Stimulated activated CD4-positive, alpha-beta T cell treated with anti-CD3 and anti-CD28 coated beads, Interleukin-2, amount 100 ng/mL, for 48 hours (primary cell): ENCODE results near the gene CFHR4.
"Not testable (repeated sequence)": the region's sequence is repeated elsewhere in the genome, so short reads cannot be mapped to it uniquely, and the experiment has no call there.

Experiments
- DNase-seq, 2 donors: peaks; one replicate each; pipeline ENCODE4 v3.0.0-alpha.2; 2020

Gene CFHR4

DNA sequence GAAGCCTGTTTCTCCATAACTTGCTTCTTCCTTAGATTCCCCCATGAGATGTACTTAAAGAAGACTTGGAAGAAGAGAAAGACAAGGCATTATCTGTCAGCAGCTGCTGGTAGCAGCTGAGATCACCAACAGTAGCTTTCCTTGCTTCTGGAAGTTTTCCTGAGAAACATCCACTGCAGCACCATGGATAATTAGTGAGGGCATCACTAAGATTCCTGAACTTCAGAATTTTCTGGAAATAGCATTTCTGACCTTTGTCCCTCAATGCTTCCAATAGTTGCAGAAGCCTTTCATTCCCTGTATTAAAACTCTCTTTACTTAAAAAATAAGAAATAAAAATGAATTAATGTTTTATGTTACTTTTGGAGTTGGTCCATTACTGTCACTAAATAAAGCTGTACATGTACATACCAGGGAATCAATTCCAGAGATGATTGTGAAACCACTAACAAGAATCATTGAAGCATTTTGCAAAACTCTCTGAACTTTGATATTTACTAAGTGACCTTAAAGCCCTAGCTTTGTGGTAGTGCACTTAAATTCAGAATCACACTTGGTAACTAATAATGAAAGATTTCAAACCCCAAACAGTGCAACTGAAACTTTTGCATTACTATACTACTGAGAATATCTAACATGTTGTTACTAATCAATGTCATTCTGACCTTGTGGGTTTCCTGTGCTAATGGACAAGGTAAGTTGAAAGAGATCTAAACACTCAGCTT, at the start of gene CFHR4:
Gene CFHR4 (plus strand): TSS at position 538 of the 725 bp plus-strand sequence. CDS start 99 bp downstream, at position 637.
- no peak for DNase-seq

DNA sequence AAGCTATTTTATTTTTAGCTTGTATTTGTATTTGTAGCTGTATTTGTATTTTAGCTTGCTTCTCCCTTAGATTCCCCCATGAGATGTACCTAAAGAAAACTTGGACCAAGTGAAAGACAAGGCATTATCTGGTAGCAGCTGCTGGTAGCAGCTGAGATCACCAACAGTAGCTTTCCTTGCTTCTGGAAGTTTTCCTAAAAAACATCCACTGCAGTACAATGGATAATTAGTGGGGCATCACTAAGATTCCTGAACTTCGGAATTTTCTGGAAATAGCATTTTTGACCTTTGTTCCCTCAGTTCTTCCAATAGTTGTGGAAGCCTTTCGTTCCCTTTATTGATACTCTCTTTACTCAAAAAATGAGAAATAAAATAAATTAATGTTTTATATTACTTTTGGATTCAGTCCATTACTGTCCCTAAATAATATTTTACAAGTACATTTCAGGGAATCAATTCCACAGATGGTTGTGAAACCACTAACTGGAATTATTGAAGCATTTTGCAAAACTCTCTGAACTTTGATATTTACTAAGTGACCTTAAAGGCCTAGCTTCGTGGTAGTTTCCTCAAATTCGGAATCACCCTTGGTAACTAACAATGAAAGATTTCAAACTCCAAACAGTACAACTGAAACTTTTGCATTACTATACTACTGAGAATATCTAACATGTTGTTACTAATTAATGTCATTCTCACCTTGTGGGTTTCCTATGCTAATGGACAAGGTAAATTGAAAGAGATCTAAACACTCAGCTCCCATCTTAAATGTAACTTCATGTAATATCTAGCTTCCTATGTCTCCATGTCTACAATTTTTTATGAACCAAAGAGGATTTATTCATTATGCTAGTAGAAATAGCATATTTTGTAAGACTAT, 38.0 kb upstream of the CFHR4 start:
- not testable (repeated sequence) for DNase-seq

DNA sequence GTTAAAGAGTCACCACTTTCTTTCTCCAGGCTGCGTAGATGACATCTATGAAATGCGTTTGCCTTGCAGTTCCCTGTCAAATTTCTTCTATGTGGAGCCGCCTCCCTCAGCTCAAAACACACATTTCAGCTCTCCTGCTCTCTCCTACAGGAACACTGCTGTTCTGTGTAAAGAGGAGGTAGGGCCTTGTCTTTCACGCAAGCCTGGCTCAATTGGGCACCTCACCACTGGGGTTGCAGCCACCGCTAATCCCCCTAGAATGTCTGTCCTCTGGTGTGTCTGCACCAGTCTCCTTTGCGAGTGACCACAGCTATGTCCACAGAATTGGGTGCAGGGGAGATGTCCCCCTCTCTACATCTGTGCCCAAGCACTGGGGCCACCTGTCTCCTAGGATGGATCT, 31.8 kb upstream of the CFHR4 start:
- no peak for DNase-seq

DNA sequence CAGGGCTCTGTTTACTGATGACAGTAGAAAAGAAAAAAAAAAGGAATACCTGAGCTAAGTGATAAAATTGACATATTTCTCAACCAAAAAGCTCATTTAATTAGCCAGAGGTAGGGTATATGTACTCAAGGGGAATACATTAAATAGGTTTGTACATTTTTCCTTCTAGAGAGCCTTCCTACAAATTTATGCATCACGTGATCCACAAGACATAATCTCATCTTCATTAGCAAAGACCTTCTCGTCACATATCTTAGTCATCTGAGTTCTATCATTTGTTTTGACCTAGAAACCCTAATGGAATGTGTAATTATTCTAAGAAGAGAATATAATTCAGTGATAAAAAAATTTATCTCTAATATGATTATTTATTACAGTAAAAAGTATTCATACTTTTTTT, 30.7 kb upstream of the CFHR4 start:
- no peak for DNase-seq

DNA sequence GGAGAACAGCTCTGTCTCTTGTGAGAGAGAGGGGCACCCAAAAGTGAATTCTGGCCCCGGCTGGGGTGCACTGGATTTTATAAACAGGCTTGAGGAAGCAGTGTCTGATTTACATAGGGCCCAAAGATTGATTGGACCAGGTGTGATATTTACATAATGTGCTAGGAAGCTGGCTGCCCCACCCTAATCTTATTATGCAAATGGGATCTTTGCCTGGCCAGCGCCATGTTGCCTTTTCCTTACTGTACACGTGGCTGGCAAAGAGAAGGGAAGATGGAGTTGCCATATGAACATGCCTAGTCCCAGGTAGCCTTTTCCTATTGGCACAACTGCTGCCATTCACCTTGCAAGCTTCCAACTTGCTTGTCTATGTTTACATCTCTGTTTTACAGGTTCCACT, 29.0 kb upstream of the CFHR4 start:
- DNase-seq: no peak

DNA sequence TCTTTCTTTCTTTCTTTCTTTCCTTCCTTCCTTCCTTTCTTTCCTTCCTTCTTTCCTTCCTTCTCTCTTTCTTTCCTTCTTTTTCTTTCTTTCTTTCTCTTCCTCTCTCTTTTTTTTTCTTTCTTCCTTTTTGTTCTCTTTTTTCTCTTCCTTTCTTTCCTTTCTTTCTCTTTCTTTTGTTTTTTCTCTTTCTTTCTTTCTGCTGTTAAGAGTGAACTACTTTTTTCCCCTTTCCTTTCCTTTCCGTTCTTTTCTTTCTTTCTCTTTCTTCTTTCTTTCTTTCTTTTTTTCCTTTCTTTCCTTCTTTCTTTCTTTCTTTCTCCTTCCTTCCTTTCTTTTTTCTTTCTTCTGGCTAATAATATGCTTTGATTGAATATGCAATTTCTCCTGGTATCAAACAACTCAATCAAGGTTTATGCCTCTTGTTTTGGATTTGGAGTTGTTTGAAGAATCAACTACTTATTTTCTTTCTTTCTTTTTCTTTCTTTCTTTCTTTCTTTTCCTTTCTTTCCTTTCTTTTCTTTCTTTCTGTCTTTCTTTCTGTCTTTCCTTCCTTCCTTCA, 27.4 kb upstream of the CFHR4 start:
- DNase-seq: no peak

DNA sequence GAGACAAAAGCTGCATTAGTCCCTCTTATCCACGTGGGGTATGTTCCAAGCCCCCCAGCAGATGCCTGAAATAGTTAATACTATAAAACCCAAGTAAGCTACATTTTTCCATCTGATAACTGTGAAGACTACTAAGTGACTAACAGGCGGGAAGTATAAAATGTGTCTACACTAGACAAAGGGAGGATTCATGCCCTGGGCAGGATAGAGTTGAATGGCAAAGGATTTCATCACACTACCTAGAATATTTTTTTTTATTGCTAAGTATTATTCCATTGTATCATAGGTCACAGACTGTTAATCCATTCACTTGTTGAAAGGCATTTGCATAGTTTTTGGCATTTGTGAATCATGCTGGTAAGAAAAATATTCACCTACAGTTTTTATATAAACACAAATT, 26.4 kb upstream of the CFHR4 start:
- no peak for DNase-seq

DNA sequence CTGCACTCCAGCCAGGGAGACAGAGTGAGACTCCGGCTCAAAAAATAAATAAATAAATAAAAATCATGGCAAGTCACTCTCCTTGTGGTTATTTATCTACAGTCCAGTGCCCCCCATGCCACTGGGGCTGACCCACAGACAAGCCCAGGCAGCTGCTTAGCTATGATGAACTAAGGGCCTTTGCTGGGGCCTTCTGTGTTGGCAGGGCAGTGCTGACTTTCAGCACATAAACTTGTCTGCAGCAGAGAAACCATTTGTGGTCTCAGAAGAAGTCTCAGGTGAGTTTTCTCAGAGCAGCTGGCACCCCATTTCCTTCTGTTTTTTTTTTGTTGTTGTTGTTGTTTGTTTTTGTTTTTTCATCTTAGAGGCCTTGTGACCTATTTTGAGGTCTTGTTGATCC, 20.9 kb upstream of the CFHR4 start:
- no peak for DNase-seq

DNA sequence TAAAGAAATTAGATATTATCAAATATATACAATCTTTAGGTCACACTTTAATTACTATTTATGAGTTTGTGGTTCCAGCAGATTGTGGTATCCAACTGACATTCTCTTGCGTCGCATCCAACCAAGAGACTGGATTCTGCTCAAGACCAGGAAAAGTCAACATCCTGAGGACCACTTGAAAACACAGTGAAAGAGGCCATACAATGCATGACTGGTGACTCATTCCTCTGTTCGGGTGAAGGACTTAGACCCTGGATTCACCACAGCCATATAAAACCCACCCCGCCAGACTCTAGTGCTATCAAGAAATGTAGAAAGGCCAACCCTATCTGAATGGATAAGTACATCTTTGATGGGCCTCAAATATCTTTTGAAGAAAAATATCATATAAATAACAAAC, 14.5 kb upstream of the CFHR4 start:
- no peak for DNase-seq

DNA sequence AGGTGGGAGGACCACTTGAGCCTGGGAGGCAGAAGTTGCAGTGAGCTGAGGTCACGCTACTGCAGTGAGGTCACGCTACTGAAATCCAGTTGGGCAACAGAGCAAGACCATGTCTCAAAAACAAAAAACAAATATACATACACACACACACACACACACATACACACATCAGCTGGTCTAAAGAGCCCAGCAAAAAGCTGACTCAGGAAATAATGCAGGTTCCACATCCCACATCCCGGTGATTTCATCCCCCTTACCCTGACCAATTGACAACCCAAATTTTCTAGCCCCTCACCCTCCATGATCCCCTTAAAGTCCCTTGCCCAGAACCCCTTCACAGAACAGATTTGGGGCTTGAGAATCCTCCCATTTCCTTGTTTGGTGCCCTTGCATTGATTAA, 11.9 kb upstream of the CFHR4 start:
- no peak for DNase-seq

DNA sequence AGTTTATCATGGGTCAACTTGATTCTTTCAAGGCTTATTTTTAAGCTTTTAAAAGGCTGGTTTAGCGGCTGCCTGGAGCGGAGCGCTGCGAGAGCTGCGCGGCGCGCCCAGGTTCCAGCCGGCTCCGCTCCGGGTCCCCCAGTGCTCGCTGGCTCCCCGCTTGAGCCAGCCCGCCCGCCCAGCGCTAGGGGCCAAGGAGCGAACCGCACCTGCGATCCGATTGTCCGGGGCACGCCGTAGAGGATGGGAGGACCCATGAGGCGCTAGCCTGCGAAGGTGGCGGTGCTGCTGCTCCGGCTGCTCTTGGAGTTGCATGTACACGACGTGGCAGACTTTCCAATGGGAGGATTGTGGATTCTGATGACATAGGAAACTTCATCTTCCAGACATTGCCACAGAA, 9.9 kb upstream of the CFHR4 start:
- DNase-seq: no peak

DNA sequence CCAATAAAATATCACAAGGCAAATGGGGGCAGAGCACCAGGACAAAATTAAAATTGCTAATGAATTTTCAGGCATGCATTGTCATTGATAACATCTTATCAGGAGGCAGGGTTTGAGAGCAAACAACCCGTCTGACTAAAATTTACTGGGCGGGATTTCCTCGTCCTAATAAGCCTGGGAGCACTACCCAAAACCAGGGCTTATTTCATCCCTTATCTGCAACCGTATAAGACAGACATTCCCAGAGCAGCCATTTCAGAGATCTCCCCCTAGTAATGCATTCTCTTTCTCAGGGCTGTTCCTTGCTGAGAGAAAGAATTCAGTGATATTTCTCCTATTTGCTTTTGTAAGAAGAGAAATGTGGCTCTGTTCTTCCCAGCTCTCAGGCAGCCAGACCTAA, 1.3 kb upstream of the CFHR4 start:
- DNase-seq: not testable (repeated sequence)

DNA sequence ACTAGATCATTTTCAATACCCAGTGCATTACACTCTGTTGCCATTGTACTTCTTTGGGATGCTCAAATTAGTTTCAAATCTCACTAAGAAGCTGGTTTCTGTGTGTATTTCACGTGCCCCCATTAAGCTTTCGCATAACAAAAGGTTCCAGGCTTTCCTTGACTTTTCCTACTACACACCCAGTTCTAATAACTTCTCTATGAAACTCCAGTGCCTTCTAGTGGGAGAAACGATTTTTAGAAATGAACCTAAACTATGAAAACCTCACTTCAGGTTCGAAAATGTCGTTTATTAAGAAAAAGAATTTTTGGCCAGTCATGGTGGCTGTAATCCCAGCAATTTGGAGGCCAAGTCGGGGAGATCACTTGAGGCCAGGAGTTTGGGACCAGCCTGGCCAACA, 2.8 kb downstream of the CFHR4 start:
- DNase-seq: no peak

DNA sequence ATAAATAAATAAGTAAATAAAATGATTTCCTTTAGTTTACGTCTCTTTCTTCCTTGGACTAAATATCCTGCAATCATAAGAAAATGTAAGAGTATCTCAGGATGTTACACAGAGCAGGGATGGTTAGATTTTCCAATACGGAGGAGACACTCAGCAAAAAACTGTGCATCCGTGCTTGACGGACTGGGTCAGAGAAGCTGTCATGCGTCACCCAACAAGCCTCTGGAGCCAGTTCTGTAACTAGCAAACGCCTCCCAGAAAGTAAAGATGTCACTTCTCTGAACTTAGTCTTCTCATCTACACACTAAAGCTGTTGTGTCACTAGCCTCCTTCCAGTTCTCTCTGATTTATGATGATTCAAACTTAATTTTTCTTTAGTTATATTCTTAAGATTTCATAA, 3.4 kb downstream of the CFHR4 start:
- no peak for DNase-seq

DNA sequence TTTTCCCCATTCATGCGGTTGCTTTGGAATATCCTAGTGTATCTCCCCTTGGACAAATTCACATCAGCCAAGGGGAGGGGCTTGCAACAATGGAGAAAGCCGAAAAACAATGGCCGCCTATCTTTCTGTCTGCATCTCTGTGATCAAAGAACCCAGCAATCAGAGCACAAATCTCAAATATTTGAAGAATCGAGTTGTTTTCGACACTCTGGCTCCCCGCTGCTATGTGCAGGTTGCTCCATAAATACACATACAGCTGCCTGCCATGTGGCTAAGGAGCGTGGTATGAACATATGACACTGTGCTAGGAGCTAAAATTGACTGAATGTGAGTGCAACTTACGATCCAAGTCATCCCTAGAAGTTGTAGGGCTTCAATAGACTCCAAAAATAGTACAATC, 8.5 kb downstream of the CFHR4 start:
- DNase-seq: no peak

DNA sequence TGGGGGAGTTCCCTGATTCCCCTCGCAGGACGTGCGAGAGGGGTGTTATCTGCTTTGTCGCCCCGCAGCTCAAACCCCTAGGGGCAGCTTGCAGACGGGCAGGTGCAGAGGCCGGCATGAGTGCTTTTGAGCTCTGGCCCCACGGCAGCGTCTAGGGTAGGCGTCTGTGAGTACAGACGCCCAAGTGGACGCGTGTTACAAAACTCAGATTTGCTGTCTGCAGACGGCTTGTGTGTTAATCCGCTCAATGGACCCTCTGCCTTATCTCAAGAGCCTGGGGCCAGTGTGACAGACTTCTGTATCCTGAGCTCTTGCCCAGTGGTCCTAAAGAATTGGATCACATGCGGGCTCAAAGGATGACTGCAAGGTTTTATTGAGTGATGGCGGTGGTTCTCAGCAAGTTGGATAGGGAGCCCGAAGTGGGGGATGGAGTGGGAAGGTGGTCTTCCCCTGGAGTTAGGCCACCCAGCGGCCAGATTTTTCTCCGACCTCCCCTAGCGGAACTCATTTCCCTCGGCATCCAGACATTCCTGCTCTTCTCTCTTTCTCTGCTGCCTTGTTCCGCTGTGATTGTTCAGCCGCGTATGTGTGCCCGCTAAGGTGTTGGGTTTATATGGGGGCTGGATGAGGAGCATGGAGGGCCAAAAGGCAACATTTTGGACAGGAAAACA, 9.4 kb downstream of the CFHR4 start:
- no peak for DNase-seq

DNA sequence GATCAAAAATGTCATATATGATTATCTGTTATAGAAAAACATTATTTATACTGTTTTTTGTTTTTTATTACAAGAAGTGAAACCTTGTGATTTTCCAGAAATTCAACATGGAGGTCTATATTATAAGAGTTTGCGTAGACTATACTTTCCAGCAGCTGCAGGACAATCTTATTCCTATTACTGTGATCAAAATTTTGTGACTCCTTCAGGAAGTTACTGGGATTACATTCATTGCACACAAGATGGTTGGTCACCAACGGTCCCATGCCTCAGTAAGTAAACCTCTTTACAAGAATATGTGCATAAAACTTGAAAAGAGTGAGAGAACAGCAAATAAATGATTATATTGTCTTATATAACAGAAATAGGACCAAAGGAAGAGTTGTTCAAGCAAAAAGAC, 14.5 kb downstream of the CFHR4 start:
- DNase-seq: no peak

DNA sequence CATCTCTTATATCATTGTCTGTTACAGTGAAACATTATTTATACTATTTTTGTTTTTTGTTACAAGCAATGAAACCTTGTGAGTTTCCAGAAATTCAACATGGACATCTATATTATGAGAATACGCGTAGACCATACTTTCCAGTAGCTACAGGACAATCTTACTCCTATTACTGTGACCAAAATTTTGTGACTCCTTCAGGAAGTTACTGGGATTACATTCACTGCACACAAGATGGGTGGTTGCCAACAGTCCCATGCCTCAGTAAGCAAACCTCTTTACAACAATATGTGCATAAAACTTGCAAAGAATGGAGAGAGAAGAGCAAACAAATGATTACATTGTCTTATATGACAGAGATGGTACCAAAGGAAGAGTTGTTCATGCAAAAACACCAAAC, 22.4 kb downstream of the CFHR4 start:
- DNase-seq: no peak

DNA sequence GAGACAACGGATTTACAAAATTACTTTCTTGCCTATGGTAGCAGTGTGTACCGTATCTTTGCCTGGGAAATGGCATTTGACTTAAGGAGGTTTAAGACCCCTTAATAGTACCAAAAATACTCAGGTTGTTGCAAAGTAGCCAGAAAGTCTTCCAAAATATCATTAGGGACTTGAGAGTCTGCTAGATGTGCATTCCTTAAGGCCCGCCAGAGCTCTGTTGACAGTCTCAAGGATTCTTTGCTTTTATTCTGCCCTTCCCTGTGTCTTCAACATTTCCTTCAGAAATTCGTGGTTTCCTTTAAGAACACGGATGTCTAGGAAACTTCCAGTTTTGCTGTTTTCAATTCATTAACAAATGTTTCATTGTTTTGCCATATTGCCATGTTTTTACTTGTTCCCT, 24.4 kb downstream of the CFHR4 start:
- not testable (repeated sequence) for DNase-seq

DNA sequence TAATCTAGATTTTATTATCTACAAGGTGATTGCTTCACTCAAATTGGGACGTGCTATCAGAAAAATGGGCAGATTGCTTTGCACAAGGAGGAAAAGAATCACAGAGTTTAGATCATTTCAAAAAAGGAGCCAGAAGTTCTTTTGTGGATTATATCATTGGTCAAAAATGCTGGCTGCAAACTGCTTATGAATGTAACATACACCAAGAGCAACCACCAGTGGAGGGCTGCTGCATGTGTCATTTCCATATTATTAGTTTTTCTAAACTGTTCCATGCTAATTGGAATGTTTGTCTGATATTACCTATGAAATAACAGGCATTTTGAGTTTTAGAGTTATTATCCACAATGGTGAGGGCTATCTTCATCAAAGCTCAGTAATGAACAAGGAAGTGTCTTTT, 39.0 kb downstream of the CFHR4 start:
- DNase-seq: not testable (repeated sequence)

DNA sequence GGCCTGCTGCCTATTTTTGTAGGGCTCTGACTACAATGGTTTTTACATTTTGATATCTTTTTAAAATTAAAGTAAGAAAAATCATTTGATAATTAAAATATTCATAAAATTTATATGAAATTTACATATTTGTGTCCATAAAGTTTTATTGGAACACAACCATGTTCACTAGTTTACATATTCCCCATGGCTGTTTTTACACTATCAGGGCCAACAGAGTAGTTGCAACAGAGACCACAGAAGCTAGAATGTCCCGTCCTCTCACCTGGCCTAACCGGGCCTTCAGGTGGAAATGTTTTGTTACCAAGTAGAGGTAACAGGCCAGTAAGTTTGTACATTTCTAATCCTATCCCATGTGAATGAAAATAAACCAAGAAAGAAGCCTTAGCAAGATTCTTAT, 45.0 kb downstream of the CFHR4 start:
- not testable (repeated sequence) for DNase-seq

DNA sequence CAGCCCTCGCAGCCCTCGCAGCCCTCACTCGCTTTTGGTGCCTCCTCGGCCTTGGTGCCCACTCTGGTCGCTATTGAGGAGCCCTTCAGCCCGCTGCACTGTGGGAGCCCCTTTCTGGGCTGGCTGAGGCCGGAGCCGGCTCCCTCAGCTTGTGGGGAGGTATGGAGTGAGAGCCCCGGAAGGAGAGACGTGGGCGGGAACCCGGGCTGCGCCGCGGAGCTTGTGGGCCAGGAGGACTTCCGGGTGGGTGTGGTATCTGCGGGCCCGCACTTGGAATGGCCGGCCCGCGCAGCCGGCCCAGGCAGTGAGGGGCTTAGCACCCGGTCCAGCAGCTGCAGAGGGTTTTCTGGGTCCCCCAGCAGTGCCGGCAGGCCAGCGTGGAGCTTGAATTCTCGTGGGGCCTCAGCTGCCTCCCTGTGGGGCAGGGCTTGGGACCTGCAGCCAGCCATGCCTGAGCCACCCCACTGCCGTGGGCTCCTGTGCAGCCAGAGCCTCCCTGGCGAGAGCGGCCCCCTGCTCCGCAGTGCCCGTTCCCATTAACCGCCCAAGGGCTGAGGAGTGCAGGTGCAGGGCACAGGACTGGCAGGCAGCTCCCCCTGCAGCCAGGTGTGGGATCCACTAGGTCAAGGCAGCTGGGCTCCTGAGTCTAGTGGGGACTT, 45.8 kb downstream of the CFHR4 start:
- no peak for DNase-seq

DNA sequence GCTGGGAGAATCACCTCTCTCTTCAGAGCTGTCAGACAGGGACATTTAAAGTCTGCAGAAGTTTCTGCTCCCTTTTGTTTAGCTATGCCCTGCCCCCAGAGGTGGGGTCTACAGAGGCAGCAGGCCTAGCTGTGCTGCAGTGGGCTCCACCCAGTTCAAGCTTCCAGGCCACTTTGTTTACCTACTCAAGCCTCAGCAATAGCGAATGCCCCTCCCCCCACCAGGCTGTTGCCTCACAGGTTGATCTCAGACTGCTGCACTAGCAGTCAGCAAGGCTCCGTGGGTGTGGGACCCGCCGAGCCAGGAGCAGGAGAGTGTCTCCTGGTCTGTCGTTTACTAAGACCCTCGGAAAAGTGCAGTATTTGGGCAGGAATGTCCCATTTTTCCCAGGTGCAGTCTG, 53.6 kb downstream of the CFHR4 start:
- not testable (repeated sequence) for DNase-seq
